Gastrocnemius medialis (tissue), 4 donors: ENCODE measurements around the gene SOS2.

Source experiments
- CTCF ChIP-seq, 5 experiments: fragments of 450-650 bp in 3 of 5; fragments of 200-600 bp in 2 of 5; sonication (generic) in 2 of 5; IDR thresholded peaks in 4 of 5; conservative IDR thresholded peaks in 1 of 5; 1 replicate in 4 of 5; 2 replicates in 1 of 5; pipeline ENCODE4 v1.5.1; 2016 to 2019; ENCODE audit warnings: antibody characterized with exemption in 5 of 5, mild to moderate bottlenecking in 3 of 5, moderate library complexity in 3 of 5
- POLR2A ChIP-seq, 2 donors: fragments of 450-650 bp; IDR thresholded peaks; one replicate each; pipeline ENCODE4 v1.6.1; 2017; ENCODE audit warnings: antibody characterized with exemption in 2 of 2, mild to moderate bottlenecking in 2 of 2, moderate library complexity in 2 of 2

DNA sequence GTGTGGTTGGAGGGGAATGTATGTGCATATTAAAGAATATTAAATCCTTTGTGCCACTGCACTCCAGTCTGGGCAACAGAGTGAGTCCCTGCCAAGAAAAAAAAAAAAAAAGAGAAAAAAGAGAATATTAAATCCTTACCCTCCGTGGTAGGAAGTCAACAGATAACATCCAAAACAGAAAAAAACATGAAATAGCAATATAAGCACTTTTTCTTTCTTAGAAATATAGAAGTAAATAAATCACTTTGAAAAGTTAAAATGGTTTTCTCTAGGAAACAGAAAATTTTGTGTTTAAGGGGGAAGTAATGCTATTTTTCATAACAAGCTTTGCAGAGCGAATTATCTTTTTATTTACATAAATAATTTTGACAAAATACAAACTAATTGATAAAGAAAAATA lies 17.6 kb downstream of the SOS2 start:
- TF ChIP-seq CTCF (IDR thresholded peaks at IDR 0.05 in 4 of 5, conservative IDR thresholded peaks at IDR 0.05 in 1 of 5): no peak
- TF ChIP-seq POLR2A (IDR thresholded peaks at IDR 0.05): no peak
